GM21367 (cell line): ENCODE data around the gene SORL1-AS1.
A peak's percentile ranks its signal among the peaks of the same experiment; 100 is the strongest.

ENCODE experiments used
- ATAC-seq: cut with Tn5 transposase; IDR thresholded peaks from one replicate; pipeline ENCODE4 v1.9.1; 2021; ENCODE audit not compliant: unreplicated experiment

Gene SORL1-AS1

GRCh38 chr11:121476379-121477032, 23.7 kb upstream of the SORL1-AS1 start:
- ATAC-seq, result no peak

GRCh38 chr11:121474680-121475079, 21.9 kb upstream of the SORL1-AS1 start:
- no peak for ATAC-seq

- ATAC-seq, result no peak
These were observed 20.5 kb upstream of the SORL1-AS1 start for GRCh38 chr11:121473064-121473777.

GRCh38 chr11:121472312-121472711, 19.5 kb upstream of the SORL1-AS1 start:
- ATAC-seq, result no peak

GRCh38 chr11:121471167-121471566, 18.4 kb upstream of the SORL1-AS1 start:
- ATAC-seq, result no peak

GRCh38 chr11:121469910-121470309, 17.1 kb upstream of the SORL1-AS1 start:
- no peak for ATAC-seq

GRCh38 chr11:121467965-121468364, 15.2 kb upstream of the SORL1-AS1 start:
- peak; percentile 51 for ATAC-seq

GRCh38 chr11:121467471-121467870, 14.7 kb upstream of the SORL1-AS1 start:
- no peak for ATAC-seq

- ATAC-seq, result no peak
These were observed 13.5 kb upstream of the SORL1-AS1 start for GRCh38 chr11:121466063-121466794.

GRCh38 chr11:121465709-121466062, 12.9 kb upstream of the SORL1-AS1 start:
- ATAC-seq, result no peak

- ATAC-seq, result peak; percentile 42
These were observed 11.7 kb upstream of the SORL1-AS1 start for GRCh38 chr11:121464352-121464946.

- peak; percentile 1 for ATAC-seq
These were observed 11.0 kb upstream of the SORL1-AS1 start for GRCh38 chr11:121463689-121464335.

GRCh38 chr11:121461843-121462242, 9.1 kb upstream of the SORL1-AS1 start:
- no peak for ATAC-seq

- no peak for ATAC-seq
These were observed 8.3 kb upstream of the SORL1-AS1 start for GRCh38 chr11:121460941-121461514.

GRCh38 chr11:121459413-121460017, 6.7 kb upstream of the SORL1-AS1 start:
- no peak for ATAC-seq

- ATAC-seq, result no peak
These were observed 5.8 kb upstream of the SORL1-AS1 start for GRCh38 chr11:121458551-121458950.

- no peak for ATAC-seq
These were observed 4.2 kb upstream of the SORL1-AS1 start for GRCh38 chr11:121456816-121457431.

GRCh38 chr11:121456151-121456550, 3.4 kb upstream of the SORL1-AS1 start:
- ATAC-seq, result no peak

GRCh38 chr11:121455115-121455514, 2.3 kb upstream of the SORL1-AS1 start:
- ATAC-seq, result no peak
